Cardiac muscle cell (in vitro differentiated cells and primary cell): Measurements from ENCODE around the gene TAF13. TPM values are rescaled to one million over a fixed set of nuclear protein-coding genes. Genes with fewer than 3 reads are reported as not detected.

Experiments
- DNase-seq, 2 donors: peaks; one replicate each; pipeline versions ENCODE4 v3.0.0 to v3.0.0-alpha.2; 2010 to 2017; ENCODE audit warnings: low read depth in 1 of 2, low spot score in 1 of 2
- H3K27ac ChIP-seq: fragments of 200-600 bp; sonication (generic); 2 replicates; pipeline ENCODE4 v1.5.1; 2016
- H3K27me3 ChIP-seq: fragments of 200-600 bp; sonication (generic); 2 replicates; pipeline ENCODE4 v1.6.0; 2016; ENCODE audit warnings: control low read depth
- H3K36me3 ChIP-seq: fragments of 200-600 bp; sonication (generic); 2 replicates; pipeline ENCODE4 v1.5.1; 2016; ENCODE audit warnings: control low read depth
- H3K4me1 ChIP-seq: fragments of 200-600 bp; sonication (generic); 2 replicates; pipeline ENCODE4 v1.8.1; 2017; ENCODE audit warnings: low read depth, mild to moderate bottlenecking, mixed run types
- H3K4me3 ChIP-seq: fragments of 200-600 bp; sonication (generic); 2 replicates; pipeline ENCODE4 v1.5.1; 2016; ENCODE audit warnings: mild to moderate bottlenecking
- H3K9me3 ChIP-seq: fragments of 200-600 bp; sonication (generic); 2 replicates; pipeline ENCODE4 v1.5.1; 2017; ENCODE audit warnings: low read depth, mild to moderate bottlenecking, control low read depth
- polyA plus RNA-seq: library from polyadenylated mRNA; unstranded; fragments of >200 nt; fragmentation: Nextera tagmentation; extraction: Ambion mirVana; gene quantifications from 2 replicates; pipeline ENCODE4 v1.2.1, GENCODE V29; 2016
- total RNA-seq: library from RNA; depleted of rRNA; stranded (reverse); fragments of >200 nt; gene quantifications from 2 replicates; pipeline ENCODE4 v1.2.3, GENCODE V29; 2016
- TF ChIP-seq, protein P1 (sequence below): IDR thresholded peaks from 2 replicates; pipeline ENCODE4 v1.5.1; 2012; ENCODE audit warnings: low read depth, mild to moderate bottlenecking, low read length

TAF13 gene
- total and polyA plus RNA-seq, 2 experiments from 2014 or later: 7.2 to 14.0 TPM

DNA sequence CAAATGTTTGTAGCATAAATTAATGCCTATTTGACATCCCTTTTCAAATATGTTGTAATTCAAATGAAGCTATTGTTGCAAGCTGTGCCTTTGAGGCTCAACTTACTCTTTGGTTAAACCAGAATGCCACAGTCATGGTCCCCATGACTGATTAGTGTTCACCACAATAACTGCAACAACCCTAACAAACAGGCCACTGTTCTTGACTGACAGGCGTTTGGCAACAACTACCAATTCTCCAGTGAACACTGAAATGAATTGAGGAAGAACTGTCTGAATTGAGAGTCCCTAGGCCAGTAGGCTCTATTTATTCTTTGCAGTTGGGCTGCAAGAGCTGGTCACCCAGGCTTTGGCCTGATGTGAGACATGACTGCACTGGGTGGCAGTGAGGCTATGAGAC is 8.1 kb upstream of the TAF13 start:
- Histone ChIP-seq H3K36me3 (no peaks in the 10 kb centered on the region), H3K4me3 (no peak overlapping the region), H3K27ac (no peak overlapping the region), H3K9me3 (no peaks in the 10 kb centered on the region), H3K4me1 (no peaks in the 10 kb centered on the region), H3K27me3 (no peaks in the 10 kb centered on the region)
- DNase-seq: no peak
- TF ChIP-seq, protein P1, sequence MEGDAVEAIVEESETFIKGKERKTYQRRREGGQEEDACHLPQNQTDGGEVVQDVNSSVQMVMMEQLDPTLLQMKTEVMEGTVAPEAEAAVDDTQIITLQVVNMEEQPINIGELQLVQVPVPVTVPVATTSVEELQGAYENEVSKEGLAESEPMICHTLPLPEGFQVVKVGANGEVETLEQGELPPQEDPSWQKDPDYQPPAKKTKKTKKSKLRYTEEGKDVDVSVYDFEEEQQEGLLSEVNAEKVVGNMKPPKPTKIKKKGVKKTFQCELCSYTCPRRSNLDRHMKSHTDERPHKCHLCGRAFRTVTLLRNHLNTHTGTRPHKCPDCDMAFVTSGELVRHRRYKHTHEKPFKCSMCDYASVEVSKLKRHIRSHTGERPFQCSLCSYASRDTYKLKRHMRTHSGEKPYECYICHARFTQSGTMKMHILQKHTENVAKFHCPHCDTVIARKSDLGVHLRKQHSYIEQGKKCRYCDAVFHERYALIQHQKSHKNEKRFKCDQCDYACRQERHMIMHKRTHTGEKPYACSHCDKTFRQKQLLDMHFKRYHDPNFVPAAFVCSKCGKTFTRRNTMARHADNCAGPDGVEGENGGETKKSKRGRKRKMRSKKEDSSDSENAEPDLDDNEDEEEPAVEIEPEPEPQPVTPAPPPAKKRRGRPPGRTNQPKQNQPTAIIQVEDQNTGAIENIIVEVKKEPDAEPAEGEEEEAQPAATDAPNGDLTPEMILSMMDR: no peak

DNA sequence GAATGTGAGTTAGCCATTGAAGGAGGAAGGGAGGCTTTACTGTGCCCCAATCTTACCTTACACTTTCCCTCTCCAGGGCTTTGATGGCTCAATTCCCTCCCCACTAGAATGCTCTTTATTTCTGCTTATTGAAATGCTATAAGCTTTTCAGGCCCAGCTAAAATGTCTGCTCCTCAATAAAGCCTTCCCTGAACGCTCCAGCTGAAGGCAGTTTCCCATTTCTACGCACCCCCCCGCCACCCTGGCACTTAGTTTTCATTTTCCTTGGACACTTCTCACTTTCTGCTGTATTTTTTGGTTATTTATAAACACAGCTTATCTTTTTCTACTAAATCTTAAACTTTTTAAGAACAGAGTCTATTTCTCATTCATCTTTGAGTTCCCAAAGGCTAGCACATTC is 7.7 kb upstream of the TAF13 start:
- TF ChIP-seq, protein P1: no peak
- H3K4me1 ChIP-seq: no peaks in the 10 kb centered on the region

DNA sequence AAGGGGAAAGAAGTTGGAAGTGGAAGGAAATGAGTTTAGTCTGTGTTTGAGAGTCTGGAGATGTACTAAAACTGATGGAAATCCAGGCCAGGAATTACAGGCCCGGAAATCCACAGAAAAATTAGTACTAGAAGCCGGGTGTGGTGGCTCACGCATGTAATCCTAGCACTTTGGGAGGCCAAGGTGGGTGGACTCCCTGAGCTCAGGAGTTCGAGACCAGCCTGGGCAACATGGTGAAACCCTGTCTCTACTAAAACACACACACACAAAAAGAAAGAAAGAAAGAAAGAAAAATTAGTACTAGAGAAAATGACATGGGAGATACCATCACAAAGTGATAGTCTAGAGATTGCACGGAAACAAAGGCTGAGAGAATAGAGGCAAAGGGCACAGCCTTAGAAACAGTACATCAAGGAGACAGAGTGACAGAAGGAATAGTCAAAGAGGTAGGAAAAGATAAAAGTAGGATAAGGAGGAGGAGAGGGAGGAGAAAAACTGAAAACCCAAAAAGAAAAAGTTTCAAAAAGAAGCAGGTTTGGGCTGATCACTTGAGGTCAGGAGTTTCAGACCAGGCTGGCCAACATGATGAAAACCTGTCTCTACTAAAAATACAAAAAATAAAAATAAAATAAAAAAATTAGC is 4.8 kb upstream of the TAF13 start:
- H3K4me1 ChIP-seq: peaks cover 3% of the 10 kb centered on the region
- no peaks in the 10 kb centered on the region for H3K27me3 ChIP-seq
- TF ChIP-seq, protein P1: no peak
- no peaks in the 10 kb centered on the region for H3K36me3 ChIP-seq
- no peak overlapping the region for H3K4me3 ChIP-seq
- no peak for DNase-seq
- H3K27ac ChIP-seq: no peak overlapping the region
- no peaks in the 10 kb centered on the region for H3K9me3 ChIP-seq

More for the DNA sequence above, 7.7 kb upstream of the TAF13 start:
- H3K36me3 ChIP-seq: no peaks in the 10 kb centered on the region
- no peaks in the 10 kb centered on the region for H3K27me3 ChIP-seq
- DNase-seq: no peak
- H3K4me3 ChIP-seq: no peak overlapping the region
- H3K27ac ChIP-seq: no peak overlapping the region
- no peaks in the 10 kb centered on the region for H3K9me3 ChIP-seq

DNA sequence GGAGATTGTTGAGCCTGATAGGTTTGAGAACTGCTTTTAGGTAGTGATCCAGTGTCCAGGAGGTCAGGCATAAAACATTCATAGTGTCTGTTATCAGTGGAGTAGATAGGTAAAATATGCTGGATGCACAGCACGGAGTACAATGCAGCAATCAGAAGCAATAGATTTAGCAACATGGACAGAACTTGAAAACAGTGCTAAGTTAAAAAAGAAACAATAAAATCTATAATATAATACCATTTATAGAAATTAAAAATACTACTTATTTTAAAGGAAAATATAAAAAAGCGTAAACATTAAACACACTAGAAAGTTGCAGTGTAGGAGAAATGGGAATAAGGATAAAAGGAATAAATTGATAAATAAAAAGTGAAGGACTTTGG is 3.4 kb upstream of the TAF13 start:
- H3K36me3 ChIP-seq: no peaks in the 10 kb centered on the region
- no peaks in the 10 kb centered on the region for H3K9me3 ChIP-seq
- H3K4me1 ChIP-seq: peaks cover 6% of the 10 kb centered on the region
- H3K27ac ChIP-seq: no peak overlapping the region
- TF ChIP-seq, protein P1: no peak
- H3K27me3 ChIP-seq: no peaks in the 10 kb centered on the region
- no peak overlapping the region for H3K4me3 ChIP-seq
- DNase-seq: no peak

DNA sequence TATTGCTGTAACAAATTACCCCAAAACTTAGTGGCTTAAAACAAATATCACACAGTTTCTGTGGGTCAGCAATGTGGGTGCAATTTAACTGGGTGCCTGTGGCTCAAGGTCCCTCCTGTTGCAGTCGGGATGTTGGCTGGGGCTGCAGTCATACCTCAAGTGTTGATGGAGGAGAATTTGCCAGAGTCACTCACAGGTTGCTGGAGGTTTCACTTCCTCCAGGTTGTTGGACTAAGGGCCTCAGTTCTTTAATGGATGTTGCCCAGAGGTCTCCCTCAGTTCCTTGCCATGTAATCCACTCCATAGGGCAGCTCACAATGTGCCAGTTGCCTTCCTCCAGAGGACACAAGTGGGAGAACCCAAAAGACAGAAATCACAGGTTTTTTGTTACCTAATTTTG is 2.5 kb upstream of the TAF13 start:
- Histone ChIP-seq H3K27ac (no peak overlapping the region), H3K4me1 (peaks cover 6% of the 10 kb centered on the region), H3K36me3 (no peaks in the 10 kb centered on the region), H3K4me3 (no peak overlapping the region), H3K9me3 (no peaks in the 10 kb centered on the region), H3K27me3 (no peaks in the 10 kb centered on the region)
- no peak for DNase-seq
- TF ChIP-seq, protein P1: no peak
